NCI-H69 (cell line): ENCODE results near the gene EVX2.
A peak's percentile ranks its signal among the peaks of the same experiment; 100 is the strongest.

Source experiments
- DNase-seq: peaks from one replicate; lab custom pipeline; 2025; lab: John Stamatoyannopoulos, UW

Gene EVX2

DNA sequence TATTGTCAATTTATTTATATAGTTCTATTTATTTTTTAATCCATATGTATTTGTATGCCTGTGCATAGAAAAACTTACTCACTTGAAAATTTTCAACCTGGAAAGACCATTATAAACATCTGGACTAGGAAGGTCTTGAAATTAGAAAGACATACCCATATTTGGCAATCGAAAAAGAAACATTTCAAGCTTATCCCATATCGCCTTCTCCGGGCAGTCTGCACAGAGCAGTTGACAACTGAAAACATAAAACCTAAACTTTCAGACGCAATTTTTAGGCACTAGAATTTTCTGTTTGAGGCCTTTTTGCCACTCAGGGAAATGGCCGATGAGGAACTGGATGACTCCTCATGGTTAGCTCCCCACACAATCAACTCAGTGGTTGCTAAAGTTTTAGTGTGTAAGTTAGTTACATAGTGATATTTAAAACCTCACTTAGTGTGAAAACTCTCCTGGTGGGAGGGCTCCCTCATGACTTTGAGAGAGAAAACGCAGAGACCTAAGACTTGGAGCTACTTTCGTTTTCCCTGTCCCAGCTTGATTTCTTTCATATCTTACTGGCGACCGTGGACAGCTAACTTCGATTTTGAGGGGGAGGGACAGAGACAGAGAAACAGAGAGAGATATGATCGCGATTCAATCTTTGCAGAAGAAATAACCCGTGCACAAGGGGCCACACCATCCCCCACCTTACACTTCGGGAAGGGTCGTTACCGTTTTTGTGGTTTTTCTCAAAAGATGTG, 12.7 kb upstream of the EVX2 start:
- DNase-seq = peak; percentile 19

DNA sequence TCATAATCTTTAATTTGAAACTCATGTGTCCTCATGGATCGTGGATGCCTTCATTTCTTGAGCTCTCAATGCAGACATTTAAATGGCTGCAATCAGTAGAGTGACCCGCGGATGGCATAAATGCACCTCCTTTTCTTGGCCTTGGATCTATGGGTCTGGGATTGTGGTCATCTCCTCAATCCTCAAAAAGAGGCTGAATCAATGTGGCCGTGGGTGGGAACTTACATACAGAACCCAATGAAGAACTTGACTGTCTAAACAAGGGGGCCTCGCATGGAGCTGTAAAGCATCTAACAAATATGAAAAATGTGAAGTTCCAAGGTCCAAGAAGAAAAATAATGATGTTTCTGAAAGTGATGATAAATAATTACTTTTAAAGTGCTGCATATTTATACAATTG, 11.7 kb upstream of the EVX2 start:
- DNase-seq = no peak

DNA sequence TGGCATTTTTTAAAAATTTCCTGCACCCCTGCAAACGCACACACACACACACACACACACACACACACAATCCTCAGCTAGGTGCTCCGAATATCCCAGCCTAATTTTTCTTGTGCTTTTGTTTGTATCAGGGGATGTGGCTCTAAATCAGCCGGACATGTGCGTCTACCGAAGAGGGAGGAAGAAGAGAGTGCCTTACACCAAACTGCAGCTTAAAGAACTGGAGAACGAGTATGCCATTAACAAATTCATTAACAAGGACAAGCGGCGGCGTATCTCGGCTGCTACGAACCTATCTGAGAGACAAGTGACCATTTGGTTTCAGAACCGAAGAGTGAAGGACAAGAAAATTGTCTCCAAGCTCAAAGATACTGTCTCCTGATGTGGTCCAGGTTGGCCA, 10.6 kb upstream of the EVX2 start:
- no peak for DNase-seq

DNA sequence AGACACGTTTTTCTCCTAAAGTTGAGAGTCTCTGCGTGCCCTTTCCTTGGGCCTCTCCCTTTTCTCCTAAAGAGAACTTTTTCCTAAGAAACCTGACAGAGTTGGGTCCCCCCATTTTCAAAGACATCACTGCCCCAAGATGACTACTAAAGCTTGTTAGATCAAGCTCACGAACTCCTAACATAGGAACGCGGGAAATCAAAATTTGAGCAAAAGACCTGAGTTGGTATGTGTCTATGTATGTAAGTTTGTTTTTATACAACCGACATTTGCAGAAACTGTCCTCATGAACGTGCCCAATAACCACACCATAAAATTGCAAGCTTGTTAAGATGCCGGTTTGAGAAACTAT, 10.1 kb upstream of the EVX2 start:
- DNase-seq = no peak

DNA sequence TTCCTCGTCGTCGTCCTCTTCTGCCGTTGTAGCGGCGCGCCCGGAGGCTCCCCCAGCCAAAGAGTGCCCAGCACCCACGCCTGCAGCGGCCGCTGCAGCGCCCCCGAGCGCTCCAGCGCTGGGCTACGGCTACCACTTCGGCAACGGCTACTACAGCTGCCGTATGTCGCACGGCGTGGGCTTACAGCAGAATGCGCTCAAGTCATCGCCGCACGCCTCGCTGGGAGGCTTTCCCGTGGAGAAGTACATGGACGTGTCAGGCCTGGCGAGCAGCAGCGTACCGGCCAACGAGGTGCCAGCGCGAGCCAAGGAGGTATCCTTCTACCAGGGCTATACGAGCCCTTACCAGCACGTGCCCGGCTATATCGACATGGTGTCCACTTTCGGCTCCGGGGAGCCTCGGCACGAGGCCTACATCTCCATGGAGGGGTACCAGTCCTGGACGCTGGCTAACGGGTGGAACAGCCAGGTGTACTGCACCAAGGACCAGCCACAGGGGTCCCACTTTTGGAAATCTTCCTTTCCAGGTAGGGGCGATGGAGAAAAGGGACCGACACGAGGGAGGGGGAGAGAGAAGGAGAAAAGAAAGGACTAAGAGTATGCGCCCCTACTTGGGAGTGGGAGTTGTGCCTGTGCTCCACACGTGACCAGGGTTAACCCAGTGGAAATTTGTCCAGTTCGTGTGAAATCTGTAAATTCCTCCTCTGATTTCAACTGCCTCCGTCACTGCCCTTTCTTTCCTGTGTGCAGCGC, 9.6 kb upstream of the EVX2 start:
- DNase-seq = no peak

DNA sequence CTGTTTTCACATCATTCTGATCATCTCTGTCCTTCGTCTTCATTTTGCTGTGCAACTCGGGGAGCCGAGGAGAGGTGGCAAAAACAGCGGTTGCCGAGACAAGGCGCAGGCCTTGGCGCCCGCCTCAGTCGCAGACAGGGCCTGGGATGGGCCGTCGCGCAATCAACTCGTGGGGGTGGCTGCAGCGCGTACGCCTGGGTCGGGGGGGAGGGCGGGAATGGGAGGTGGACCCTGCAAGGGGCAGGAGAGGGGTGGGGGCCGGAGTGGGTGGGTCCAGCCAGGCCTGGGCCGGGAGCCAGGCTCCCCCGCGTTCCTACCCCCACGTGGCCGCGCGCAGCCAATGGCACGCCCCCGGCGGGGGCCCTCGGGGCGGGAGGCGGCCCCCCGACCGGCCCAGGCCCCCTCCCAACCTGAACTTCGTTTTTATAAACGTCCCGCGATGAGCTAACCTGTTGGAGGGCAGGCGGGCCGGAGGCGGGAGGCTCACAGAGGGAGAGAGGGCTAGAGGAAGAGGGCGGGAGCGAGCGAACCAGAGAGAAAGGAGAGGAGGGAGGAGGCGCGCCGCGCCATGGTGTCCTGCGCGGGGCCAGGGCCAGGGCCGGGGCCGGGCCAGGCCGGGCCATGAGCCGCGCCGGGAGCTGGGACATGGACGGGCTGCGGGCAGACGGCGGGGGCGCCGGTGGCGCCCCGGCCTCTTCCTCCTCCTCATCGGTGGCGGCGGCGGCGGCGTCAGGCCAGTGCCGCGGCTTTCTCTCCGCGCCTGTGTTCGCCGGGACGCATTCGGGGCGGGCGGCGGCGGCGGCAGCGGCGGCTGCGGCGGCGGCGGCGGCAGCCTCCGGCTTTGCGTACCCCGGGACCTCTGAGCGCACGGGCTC, 8.7 kb upstream of the EVX2 start, which contains the start of gene HOXD13:
HOXD13 (plus strand) TSS at position 452 of the 875 bp plus-strand sequence; CDS start at position 622, 170 bp downstream.
- DNase-seq = no peak

DNA sequence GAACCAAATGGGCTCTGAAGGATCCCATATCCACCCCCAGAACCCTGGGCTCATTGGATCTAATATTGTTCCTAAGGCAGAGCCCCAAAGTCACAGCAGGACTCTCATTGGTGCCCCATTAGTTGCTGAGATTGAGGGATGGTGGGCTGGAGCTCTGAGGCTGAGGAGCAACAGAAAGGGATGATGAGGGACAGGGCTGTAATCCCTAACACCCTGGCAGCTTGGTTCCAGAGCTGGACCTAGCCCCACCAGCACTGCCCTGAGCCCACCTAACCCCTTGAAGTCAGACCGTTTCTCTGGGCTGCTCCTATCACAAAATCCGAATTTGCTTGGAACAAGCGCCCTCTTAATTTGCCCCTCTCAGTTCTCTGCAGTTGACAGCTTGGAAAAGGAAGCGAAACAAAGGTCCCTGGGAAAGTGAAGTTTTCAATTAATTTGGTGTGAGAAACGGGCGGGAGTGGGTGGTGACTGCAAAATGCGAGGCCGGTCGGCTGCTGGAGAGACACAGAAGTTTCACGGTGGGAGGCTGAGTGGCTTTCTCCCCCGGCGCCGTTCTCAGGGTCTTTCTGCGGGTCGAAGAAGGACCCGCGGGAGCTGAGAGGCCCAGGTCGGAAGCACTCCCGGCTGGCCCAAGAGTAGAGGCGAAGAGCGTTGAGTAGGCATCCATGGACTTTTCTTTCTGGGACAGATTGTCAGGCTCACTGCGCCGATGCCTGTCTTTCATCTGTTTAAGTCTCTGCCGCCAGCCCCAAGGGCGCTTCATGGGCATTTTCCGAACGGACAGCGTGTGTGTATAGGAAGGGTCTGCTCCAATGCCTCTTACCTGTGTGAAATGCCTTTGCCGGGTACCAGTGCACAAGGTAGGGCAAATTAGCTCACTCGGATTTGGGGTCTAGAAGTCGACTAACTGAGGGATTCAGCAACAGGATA, 7.8 kb upstream of the EVX2 start:
- no peak for DNase-seq

DNA sequence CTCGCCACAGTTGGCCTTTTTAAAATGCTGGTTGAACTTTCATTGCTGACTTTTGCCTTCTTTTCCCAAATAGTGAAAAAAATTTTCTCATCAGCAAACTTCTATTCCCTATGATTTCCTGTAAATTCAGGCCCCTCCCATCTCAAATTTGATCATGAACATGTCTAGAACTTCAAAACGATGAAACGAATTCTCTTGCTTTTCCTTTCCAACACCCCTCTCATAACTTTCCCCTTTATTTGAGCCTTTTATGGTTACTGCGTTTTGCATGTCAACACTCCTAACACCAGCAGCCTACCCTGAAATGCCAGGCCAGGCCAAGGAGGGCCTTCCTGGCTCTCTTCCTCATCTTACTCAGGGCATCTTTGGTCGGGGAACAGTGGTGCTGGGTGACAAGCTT, 7.1 kb upstream of the EVX2 start:
- DNase-seq = no peak

DNA sequence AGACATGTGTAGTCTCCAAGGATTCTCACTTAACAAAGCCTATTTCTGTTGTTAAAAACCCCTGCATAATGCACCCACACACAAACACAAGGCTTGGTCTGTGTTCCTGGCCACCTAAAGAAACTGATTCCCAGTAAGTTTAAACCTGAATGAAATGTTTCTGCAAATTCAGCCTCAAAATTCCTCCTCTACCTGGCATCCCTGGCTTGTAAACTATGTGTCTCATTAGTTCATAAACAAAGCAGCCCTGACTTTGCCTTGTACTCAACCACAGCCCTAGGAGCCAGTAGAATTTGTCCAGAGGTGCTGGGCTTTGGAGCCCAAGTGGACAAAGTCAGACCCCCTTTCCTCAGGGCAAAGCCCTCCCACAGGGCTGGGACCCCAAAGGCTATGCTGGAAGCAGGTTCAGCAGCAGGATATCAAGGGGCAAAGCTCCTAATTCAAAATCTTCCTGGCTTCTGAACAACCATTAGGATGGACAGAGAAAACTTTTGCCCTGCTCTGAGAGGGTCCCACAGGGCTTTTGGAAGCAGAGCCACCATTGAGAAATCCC, 6.2 kb upstream of the EVX2 start:
- no peak for DNase-seq

DNA sequence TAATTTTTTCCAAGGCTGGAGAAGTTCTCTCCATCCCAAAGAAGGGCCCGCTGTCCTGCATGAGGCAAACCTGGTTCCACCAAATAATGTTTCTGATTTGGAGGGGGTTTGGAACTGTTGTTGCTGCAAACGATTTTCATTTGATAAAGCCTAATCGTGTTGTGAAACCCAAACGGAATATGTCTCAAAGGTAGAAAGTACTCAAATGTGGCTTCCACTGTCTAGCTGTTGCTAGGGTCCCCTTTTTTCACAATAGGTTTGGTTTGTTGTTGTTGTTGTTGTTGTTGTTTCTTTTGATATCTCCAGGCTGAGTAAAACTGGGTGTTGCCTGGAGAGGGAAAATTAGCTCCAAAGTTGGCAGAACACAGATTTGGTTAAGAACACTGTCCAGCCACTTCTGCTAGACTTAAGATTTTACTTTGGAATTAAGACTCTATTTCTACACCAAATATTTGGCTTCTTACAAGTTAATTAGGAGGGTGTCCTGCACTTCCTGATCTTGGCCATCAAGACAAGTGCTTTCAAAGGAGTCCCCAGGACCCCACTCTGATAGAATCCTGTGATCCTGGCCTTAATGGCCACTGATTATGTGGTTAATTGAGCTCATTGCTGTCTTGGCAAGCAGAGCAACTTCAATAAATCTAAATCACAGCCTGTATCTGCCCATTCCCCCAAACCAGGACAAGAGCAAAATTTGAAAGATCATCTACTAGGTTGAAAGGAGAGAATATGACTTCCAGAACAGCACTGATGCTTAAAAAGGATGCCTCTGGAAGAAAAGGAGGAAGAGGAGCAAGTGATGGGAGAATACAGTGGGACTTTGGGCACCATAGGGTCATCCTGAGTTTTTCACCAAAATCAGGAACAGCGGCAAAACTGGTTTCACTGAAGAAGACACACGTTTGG, 5.4 kb upstream of the EVX2 start:
- peak; percentile 39 for DNase-seq

DNA sequence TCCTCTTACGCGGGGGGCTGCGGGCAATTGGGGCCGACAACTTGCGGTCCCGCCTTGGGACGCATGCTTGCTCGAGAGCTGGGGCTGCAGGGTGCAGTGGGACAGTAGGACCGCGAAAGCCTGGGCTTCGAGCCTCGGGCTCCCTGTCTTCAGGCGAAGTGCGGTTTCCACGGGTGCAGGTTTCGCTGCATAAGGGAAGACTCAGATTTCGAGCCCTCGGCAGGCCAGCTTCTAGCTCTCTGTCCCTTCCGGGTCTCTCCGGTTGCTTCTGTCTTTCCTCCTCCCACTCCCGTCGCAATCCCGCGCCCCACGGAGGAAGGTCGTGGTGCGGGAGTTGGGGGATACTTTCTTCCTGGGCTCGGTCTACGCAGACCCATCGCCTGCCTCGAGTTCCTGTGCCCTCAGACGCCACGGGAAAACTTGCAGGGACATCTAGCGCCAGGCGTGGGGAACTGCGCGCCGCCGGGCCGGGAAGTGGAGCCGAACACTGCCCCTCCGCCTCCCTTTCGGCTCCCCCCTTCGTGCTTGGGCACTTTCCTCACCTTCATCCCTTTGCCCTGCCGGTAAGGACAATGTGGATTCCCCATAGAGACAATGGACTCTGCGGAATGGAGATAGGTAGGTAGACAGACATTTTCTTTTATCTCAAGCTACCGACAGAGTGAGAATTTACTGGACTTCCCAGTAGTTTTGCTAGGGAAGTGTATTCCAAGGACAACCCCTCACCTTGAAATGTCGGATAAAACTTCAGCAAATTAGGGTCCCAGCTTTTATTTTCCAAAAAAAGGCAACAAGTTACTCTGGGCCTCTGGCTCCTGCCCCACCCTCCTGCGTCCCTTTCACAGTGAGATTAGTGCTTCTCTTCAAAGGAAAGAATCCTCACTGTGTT, 4.5 kb upstream of the EVX2 start:
- DNase-seq = peak; percentile 81

DNA sequence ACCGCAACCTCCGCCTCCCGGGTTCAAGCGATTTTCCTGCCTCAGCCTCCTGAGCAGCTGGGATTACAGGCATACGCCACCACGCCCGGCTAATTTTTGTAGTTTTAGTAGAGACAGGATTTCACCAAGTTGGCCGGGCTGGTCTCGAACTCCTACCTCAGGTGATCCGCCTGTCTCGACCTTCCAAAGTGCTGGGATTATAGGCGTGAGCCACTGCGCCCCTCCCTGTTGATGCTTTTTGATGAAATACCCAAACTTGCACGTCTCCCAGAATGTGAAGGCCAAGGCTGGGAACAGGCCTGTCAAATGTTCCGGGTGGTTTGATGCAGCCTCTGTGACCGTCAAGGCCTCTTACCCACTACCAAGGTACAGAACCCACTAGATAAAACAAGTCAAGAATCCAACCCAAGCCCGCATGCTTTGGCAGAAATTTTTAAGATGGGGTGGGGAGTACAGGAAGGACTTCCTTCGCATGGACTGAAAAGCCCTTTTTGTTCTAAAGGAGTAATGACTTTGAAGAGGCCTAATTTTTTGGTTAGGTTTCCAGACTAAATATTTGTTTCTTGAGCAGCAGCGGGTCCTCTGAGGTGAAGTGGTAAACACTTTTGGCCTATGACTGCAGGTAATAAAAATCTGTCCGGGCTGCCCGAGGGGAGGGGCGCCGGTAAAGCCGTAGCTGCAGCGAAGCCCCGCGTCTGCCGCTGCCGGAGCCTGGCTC, 3.7 kb upstream of the EVX2 start:
- no peak for DNase-seq

DNA sequence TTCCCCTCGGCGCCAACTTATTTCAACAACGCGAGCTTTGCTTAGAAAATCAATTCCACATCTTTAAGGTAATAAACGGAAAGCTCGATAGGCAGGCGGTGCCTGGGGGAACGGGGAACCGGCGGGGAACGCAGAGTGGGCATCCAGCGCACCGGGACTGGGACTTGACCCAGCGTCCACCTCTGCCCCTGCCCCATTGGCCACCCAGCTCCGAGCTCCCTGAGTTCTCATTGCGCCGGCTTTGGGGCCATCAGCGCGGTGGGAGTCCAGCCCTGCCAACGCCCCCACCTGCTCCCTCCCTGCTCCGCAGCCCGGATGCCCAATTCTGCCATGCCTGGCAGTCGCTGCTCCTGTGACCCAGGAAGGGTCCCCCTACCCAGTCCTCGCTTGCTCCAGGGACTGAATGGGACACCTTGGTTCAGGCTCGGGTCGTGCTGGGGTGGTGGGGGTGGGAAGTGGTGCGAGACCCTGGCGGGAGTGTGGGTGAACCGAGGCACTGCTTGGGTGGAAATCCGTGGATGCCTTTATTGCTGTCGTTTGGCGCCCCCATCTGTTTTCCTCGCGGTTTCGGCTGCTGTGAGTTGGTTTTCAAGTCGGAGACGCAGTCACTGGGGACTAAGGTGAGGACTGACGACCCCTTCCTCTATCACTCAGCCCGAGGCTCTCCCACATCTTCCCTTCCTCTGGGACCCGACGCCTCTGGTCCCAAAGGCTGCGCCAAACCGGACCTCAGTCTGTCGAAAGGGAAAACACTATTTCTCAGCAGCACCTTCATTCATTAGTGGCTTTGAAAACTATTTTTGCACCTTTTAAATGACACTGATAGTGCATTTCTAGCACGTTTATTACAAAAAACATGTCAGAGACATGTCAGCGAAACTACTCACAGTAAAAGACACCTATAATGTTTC, 2.4 kb upstream of the EVX2 start:
- peak; percentile 70 for DNase-seq

DNA sequence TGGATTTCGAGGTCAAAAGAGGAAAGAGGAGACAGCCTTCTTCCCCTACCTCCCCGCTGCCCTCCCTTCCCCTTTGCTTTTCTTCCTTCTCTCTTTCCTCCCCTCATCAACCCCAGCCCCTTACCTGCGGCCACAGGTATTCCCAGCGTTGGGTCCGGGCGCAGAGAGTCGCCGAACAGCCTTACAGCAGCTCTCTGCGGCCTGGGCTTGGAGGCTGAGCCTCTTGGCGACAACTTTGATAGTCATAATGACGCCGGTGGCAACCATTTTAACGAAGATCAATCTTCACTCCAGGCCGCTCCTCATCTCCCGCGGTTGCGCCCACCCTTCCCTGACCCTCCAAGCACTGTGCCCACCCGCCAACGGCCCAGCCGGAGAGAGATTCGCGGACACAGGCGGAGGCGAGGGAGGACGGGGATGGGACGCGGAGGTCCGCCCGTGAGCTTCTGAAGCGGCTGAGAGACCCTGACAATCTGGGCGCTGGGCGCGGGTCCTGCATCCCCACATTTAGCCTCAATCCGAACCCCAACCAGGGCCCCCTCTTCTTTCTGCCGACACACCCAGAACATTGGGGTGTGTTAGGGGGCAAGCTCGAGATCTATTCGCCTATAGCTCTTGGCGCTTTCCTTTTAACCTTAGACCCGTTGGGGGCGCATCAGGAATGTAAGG, 1.5 kb upstream of the EVX2 start:
- no peak for DNase-seq

DNA sequence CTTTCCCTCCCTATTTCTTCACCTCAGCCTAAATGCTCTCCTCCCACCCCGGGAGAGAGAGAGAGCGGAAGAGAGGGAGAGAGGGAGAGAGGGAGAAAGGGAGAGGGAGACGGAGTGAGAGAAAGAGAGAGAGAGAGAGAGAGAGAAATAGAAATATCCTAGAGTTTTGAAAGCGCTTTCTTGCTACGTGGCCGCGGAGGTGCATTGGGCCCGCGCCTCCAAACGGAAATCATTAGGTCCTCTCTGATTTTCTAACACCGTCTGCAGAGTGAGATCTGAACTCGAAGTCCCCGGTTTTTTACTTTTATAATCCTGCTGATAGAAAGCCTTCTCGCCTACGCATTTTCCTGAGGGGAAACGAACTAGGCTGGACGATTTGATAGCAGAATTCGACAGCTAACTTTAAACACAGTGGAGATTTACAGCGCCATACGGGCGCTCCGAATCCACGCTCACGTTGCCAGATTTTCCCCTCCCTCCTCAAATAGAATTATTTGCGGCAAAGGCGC, 903 bp upstream of the EVX2 start:
- DNase-seq = no peak
